ENCODE results near the gene BEGAIN.

- TF ChIP-seq, protein P1, sequence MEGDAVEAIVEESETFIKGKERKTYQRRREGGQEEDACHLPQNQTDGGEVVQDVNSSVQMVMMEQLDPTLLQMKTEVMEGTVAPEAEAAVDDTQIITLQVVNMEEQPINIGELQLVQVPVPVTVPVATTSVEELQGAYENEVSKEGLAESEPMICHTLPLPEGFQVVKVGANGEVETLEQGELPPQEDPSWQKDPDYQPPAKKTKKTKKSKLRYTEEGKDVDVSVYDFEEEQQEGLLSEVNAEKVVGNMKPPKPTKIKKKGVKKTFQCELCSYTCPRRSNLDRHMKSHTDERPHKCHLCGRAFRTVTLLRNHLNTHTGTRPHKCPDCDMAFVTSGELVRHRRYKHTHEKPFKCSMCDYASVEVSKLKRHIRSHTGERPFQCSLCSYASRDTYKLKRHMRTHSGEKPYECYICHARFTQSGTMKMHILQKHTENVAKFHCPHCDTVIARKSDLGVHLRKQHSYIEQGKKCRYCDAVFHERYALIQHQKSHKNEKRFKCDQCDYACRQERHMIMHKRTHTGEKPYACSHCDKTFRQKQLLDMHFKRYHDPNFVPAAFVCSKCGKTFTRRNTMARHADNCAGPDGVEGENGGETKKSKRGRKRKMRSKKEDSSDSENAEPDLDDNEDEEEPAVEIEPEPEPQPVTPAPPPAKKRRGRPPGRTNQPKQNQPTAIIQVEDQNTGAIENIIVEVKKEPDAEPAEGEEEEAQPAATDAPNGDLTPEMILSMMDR (IDR thresholded peaks at IDR 0.05): no peak
- TF ChIP-seq POLR2A (IDR thresholded peaks at IDR 0.05) (no peak), POLR2AphosphoS5 (IDR thresholded peaks at IDR 0.05) (no peak)
These were observed 31.6 kb upstream of the BEGAIN start for GRCh38 chr14:100618763-100619320.

All from prostate gland (tissue), 2 donors.